ENCODE measurements around the gene CLTA. TPM values are rescaled to one million over a fixed set of nuclear protein-coding genes. Genes with fewer than 3 reads are reported as not detected.

Gene CLTA
- total RNA-seq, 4 donors from 2014 or later: 155 to 207 (median 175) TPM

DNA sequence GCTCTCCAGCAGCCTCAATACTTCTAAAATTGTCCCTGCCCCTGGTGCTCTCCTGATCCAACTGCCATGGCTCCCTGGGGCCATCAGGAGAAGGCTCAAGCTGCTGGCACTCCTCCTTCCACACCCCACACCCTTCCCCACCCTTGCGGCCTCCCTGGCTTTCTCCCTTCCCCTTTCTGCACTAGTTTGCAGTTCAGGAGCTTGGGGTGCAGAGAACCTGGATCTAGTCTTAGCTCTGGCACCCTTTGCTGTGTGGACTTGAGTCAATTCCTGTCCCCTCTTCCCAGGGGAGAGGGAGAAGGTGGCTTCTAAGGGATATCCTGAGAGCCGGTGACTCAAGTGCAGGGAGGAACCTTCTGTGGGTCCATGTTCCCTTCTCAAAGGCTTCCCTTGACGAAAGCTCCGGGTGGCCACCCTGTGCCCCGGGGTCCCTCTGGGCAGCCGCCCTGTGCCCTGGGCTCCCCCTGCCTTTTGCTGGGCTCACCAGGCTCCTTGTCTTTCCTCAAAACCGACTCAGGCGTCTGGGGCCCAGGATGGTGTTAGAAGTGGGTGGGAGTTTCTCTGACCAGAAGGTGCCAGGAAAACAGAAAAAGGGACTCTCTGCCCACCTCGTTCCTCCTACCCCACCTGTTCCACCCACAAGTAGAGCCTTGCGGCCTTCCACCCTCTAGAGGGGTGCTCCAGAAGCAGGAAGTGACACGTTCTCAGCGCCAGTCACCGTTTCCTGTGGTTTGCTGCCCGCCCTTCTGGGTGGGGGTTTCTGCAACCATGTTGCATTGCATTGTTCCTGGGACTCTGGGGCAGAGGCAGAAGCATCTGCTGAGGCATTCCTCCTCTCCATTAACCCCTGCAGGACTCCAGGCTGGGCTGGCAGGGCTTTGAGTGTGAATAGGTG lies 39.2 kb upstream of the CLTA start:
- TF ChIP-seq, protein P1, sequence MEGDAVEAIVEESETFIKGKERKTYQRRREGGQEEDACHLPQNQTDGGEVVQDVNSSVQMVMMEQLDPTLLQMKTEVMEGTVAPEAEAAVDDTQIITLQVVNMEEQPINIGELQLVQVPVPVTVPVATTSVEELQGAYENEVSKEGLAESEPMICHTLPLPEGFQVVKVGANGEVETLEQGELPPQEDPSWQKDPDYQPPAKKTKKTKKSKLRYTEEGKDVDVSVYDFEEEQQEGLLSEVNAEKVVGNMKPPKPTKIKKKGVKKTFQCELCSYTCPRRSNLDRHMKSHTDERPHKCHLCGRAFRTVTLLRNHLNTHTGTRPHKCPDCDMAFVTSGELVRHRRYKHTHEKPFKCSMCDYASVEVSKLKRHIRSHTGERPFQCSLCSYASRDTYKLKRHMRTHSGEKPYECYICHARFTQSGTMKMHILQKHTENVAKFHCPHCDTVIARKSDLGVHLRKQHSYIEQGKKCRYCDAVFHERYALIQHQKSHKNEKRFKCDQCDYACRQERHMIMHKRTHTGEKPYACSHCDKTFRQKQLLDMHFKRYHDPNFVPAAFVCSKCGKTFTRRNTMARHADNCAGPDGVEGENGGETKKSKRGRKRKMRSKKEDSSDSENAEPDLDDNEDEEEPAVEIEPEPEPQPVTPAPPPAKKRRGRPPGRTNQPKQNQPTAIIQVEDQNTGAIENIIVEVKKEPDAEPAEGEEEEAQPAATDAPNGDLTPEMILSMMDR (IDR thresholded peaks at IDR 0.05; ENCODE audit: low read depth): no peak

DNA sequence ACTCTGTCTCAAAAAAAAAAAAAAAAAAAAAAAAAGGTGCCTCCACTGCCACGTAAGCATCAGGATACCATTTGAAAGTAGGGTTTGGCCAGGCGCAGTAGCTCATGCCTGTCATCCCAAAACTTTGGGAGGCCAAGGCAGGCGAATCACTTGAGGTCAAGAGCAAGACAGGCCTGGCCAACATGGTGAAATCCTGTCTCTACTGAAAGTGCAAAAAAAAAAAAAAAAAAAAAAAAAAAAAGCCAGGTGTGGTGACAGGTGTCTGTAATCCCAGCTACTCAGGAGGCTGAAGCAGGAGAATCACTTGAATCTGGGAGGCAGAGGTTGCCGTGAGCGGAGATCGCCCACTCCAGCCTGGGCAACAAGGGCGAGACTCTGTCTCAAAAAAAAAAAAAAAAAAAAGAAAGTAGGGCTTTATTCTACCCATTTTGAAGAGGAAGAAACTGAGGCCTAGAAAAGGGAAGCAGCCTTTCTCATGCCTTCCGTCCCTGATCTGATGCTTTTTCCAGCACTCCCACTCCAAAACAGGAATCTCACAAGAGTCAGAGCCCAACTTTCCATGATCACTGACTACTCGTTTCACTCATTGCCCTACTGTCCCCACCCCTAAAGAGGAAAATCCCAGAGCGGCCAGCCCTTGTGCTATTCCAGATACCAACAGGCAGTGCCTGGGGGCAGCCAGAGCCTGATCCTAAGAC lies 37.8 kb upstream of the CLTA start:
- TF ChIP-seq, protein P1 (IDR thresholded peaks at IDR 0.05; ENCODE audit: low read depth): no peak

DNA sequence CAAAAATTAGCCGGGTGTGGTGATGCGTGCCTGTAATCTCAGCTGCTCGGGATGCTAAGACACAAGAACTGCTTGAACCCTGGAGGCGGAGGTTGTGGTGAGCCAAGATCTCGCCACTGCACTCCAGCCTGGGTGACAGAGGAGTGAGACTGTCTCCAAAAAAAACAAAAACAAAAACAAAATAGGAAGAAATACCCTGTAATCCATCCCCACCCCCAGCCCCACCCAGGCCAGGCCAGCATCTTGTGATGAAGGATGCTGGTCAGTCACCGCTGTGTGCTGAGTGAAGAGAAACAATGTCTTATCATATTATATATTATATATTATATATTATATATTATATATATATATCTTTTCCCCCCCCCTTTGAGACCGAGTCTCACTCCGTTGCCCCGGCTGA lies 37.0 kb upstream of the CLTA start:
- TF ChIP-seq, protein P1 (IDR thresholded peaks at IDR 0.05; ENCODE audit: low read depth): no peak

DNA sequence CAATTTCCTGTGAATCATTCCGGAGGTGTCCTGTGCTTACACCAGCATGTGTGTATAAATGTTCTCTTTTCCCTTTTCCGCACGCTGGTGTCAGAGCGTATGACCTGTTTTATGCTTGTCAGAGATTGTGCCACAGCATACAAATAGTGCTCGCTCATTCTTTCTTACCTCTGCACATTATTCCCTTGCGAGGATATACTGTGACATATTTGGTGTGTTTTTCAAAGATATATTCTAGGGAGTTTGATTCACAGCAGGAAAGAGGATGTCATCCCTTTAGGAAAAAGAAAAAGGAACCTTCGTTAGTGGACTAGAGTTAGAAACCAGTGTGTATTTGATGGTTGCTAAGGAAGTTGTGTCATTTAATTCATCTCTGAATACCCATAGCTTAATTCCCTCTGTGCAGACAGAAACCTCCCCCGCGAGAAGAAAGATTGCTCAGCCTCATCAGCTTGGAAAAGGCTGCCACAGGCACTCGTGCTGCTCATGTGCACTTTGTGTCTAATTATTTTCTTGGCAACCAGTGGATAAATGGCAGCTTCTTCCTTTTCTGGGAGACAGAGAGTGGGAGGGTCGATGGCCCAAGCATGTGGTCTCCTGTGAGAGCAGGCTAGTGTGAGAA lies 36.3 kb upstream of the CLTA start:
- TF ChIP-seq, protein P1 (IDR thresholded peaks at IDR 0.05; ENCODE audit: low read depth): no peak

DNA sequence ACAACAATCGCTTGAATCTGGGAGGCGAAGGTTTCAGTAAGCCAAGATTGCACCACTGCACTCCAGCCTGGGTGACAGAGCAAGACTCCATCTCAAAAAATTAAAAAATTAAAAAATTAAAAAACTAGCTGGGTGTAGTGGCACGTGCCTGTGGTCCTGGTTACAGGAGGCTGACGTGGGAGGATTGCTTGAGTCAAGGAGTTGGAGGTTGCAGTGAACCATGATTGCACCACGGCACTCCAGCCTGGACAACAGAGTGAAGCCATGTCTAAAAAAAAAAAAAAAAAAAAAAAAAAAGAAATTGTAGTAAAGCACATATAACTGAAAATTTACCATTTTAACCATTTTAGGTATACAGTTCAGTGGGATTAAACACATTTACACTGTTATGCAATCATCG lies 34.6 kb upstream of the CLTA start:
- TF ChIP-seq, protein P1 (IDR thresholded peaks at IDR 0.05; ENCODE audit: low read depth): no peak

DNA sequence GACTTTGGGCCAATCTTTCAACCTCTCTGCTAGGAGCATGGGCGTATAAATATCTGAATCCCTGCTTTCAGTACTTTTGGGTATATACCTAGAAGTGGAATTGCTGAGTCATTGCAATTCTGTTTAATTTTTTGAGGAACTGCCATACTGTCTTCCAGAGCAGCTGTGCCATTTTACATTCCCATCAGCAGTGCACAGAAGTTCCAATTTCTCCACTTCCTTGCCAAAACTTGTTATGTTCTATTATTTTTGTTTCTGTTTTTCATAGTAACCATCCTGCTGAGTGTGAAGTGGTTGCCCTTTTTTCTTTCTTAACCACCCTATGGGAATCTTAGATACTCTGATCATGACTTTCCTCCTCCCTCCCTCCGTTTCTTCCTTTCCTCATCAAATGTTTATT lies 32.6 kb upstream of the CLTA start:
- TF ChIP-seq, protein P1 (IDR thresholded peaks at IDR 0.05; ENCODE audit: low read depth): no peak

DNA sequence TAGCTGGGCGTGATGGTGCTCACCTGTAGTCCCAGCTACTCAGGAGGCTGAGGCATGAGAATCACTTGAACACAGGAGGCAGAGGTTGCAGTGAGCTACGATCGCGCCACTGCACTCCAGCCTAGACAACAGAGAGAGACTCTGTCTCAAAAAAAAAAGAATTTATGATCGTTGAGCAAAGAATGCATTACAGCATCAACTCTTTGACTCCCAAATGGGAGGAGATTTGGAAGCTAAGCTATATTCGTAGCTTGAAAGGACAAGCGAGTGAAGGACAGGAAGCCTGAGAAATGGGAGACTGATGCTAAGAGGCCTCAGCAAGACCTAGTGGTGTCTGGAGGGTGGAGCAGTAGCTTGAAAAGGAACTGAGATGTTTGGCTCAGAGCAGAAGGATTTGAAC lies 31.8 kb upstream of the CLTA start:
- TF ChIP-seq, protein P1 (IDR thresholded peaks at IDR 0.05; ENCODE audit: low read depth): no peak
